ENCODE measurements around the gene NDC1.

DNA sequence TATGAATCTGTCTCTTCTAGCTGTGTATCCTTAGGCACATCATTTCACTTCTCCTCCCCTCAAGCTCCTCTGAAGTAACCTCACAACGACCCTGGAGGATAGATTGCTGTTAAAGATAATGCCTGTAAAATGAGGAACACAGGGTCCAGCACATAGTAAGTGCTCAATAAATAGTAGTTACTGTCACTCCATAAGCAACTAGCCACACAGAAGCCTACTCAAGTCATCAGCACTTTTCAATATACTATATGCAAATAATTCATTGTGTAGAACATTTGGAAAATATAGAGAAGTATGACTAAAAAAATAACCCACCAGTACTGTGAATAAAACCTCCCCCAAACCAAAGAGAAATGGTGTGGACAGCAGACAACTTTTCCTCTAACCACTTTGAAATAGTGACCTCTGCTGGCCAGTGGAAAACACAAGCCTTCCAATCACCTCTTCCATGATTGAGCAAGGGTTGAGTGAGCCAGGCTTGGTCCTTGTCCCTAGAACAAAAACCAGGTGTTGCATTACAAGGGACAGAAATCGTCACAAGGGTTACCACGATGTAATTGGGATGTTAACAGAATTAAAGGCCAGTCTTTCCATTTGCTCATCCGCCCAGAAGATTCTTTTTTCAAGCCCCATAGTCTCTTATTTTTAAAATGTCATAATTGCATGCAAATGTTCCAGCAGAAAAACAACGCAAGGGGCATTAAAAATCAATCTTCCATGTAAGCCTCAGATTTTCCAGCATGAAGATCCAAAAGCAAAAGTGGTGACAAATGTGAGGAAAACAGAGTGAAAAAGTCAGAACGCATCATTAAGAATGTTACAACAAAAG, 83.4 kb downstream of the NDC1 start:
- TF ChIP-seq POLR2A (IDR thresholded peaks at IDR 0.05; ENCODE audit: low read depth, low read length) = no peak
- no peak for TF ChIP-seq POLR2AphosphoS5 (IDR thresholded peaks at IDR 0.05; ENCODE audit: low read depth, low read length)
